Esophagus (tissue), 2 donors: Measurements from ENCODE around the gene RGS16. TPM values are rescaled to one million over a fixed set of nuclear protein-coding genes. Genes with fewer than 3 reads are reported as not detected.

Experiments
- H3K27ac ChIP-seq, 2 donors: one replicate each; pipeline ENCODE4 v1.5.1; 2013; ENCODE audit warnings: low read depth in 2 of 2, mild to moderate bottlenecking in 2 of 2, inconsistent platforms in 1 of 2, low read length in 1 of 2, moderate library complexity in 1 of 2
- H3K27me3 ChIP-seq, 2 donors: one replicate each; pipeline ENCODE4 v1.6.1; 2013; ENCODE audit warnings: low read length in 2 of 2, control low read depth in 1 of 2, mild to moderate bottlenecking in 1 of 2; ENCODE audit not compliant: insufficient read depth in 2 of 2, control insufficient read depth in 1 of 2
- H3K36me3 ChIP-seq, 2 donors: one replicate each; pipeline ENCODE4 v1.6.1; 2013; ENCODE audit warnings: low read length in 1 of 2; ENCODE audit not compliant: control insufficient read depth in 2 of 2, insufficient read depth in 2 of 2
- H3K4me1 ChIP-seq, 2 donors: one replicate each; pipeline ENCODE4 v1.6.1; 2013; ENCODE audit warnings: low read length in 1 of 2; ENCODE audit not compliant: control insufficient read depth in 2 of 2, insufficient read depth in 2 of 2
- H3K4me3 ChIP-seq, 2 donors: one replicate each; pipeline ENCODE4 v1.5.1; 2013; ENCODE audit warnings: low read length in 2 of 2, mild to moderate bottlenecking in 2 of 2, low read depth in 1 of 2, moderate library complexity in 1 of 2
- H3K9me3 ChIP-seq, 2 donors: one replicate each; pipeline ENCODE4 v1.6.1; 2013; ENCODE audit warnings: mild to moderate bottlenecking in 2 of 2, low read depth in 1 of 2, low read length in 1 of 2, moderate library complexity in 1 of 2; ENCODE audit not compliant: control insufficient read depth in 2 of 2, insufficient read depth in 1 of 2
- WGBS, 2 donors: extraction: QIAGEN DNeasy Blood & Tissue Kit; methylation state at CpG; one replicate each; pipeline ENCODE4 v1.1.7; 2013; 5-methylcytosine and 5-hydroxymethylcytosine counted together
- polyA plus RNA-seq, 2 donors: library from polyadenylated mRNA; stranded (reverse); fragments of 200-250 nt; gene quantifications; one replicate each; pipeline ENCODE4 v1.2.3, GENCODE V29; 2013
- donor health status: healthy with polysubstance abuse.
- donor health status: Bipolar disorder and iron deficiency.

The RGS16 gene
- polyA plus RNA-seq, 2 donors = 1.1 to 1.5 TPM

- Histone ChIP-seq H3K36me3 (no peaks in the 10 kb centered on the region), H3K9me3 (peaks cover 3 to 5% of the 10 kb centered on the region in 2 donors), H3K4me3 (no peak overlapping the region), H3K27me3 (no peaks in the 10 kb centered on the region), H3K4me1 (no peaks in the 10 kb centered on the region), H3K27ac (no peak overlapping the region)
Observed at GRCh38 chr1:182556279-182556678, 47.9 kb downstream of the RGS16 start.

GRCh38 chr1:182555493-182555892 lies 48.7 kb downstream of the RGS16 start:
- Histone ChIP-seq H3K27me3 (no peaks in the 10 kb centered on the region), H3K4me1 (no peaks in the 10 kb centered on the region), H3K36me3 (no peaks in the 10 kb centered on the region), H3K9me3 (peaks cover 3 to 5% of the 10 kb centered on the region in 2 donors), H3K4me3 (no peak overlapping the region), H3K27ac (no peak overlapping the region)
- 81 to 85% methylated on average over 1 of the region's 1 CpG for WGBS, 2 donors

DNA sequence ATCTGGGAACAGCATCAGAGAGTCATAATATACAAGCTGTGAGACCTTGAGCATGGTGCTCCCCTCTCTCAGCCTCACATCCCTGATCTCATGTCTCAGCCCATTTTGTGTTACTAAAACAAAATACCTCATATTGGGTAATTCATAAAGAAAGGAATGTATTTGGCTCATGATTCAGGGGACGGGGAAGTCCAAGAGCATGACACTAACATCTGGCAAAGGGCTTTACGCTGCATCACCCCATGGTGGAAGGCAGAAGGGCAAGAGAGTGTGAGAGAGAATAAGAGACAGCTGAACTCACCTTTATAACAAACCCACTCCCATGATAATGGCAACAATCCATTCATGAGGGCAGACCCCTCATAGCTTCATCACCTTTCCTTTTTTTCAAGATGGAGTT lies 51.7 kb downstream of the RGS16 start:
- H3K27me3 ChIP-seq = no peaks in the 10 kb centered on the region
- no peak overlapping the region for H3K4me3 ChIP-seq
- peaks cover 3 to 5% of the 10 kb centered on the region in 2 donors for H3K9me3 ChIP-seq
- H3K27ac ChIP-seq = no peak overlapping the region
- no peaks in the 10 kb centered on the region for H3K4me1 ChIP-seq
- 84 to 88% methylated on average over 2 of the region's 2 CpGs for WGBS, 2 donors
- no peaks in the 10 kb centered on the region for H3K36me3 ChIP-seq

GRCh38 chr1:182549811-182550210 lies 54.4 kb downstream of the RGS16 start:
- Histone ChIP-seq H3K27me3 (no peaks in the 10 kb centered on the region), H3K36me3 (no peaks in the 10 kb centered on the region), H3K4me1 (no peaks in the 10 kb centered on the region), H3K4me3 (no peak overlapping the region), H3K9me3 (peaks cover 3 to 5% of the 10 kb centered on the region in 2 donors), H3K27ac (no peak overlapping the region)
- WGBS, 2 donors = 31 to 33% methylated on average over 1 of the region's 1 CpG

DNA sequence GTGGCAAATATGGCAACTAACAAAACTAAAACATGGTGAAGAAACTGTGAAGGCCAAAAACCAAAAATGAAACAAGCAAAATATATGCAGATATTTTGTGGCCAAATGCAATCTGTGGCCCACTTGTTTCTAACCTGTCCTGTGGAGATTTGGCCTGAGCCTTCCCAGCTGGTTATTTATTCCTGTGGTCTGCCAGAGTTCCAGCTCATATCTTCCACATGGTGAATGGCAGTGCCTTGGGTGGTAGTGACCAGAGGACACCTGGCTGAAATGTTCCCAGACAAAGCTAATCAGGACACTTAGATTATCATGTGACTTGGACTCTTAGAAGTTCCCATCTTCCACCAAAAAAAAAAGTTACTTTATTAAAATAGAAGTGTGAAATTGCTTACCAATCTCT lies 54.8 kb downstream of the RGS16 start:
- Histone ChIP-seq H3K27ac (no peak overlapping the region), H3K9me3 (peaks cover 3 to 5% of the 10 kb centered on the region in 2 donors), H3K36me3 (no peaks in the 10 kb centered on the region), H3K27me3 (no peaks in the 10 kb centered on the region), H3K4me3 (no peak overlapping the region), H3K4me1 (no peaks in the 10 kb centered on the region)

Other genes with a start within 250 kb of the RGS16 start
- gene GLUL, start 212.6 kb downstream of the RGS16 start, polyA plus RNA-seq = 100 to 1,000 TPM; 384 to 627 TPM
- gene TEDDM1, start 203.7 kb downstream of the RGS16 start, polyA plus RNA-seq = under 1 TPM in 1 of 2 donors, not detected in 1; 0.06 TPM
- gene RGSL1, start 154.2 kb downstream of the RGS16 start, polyA plus RNA-seq = under 1 TPM in 1 of 2 donors, not detected in 1; 0.14 TPM
- gene RNASEL, start 15.1 kb downstream of the RGS16 start, polyA plus RNA-seq = 1 to 10 TPM; 3.8 to 5.8 TPM
- not detected for gene RGS8, start 80.2 kb upstream of the RGS16 start, polyA plus RNA-seq
- gene NPL, start 185.4 kb upstream of the RGS16 start, polyA plus RNA-seq = 1 to 10 TPM; 5.5 to 7.2 TPM
- gene DHX9, start 235.0 kb upstream of the RGS16 start, polyA plus RNA-seq = 10 to 100 TPM; 38.6 to 70.5 TPM